Right ventricle myocardium superior (tissue), 1 donor: ENCODE measurements around the gene PSMB10. TPM values are rescaled to one million over a fixed set of nuclear protein-coding genes. Genes with fewer than 3 reads are reported as not detected.
"Not testable (repeated sequence)": the region's sequence is repeated elsewhere in the genome, so short reads cannot be mapped to it uniquely, and the experiment has no call there.

Source experiments
- ATAC-seq: fragments of 200-7000 bp; cut with Tn5 transposase; one replicate; pipeline ENCODE4 v1.9.1; 2020; ENCODE audit warnings: mild to moderate bottlenecking; ENCODE audit not compliant: poor library complexity
- DNase-seq: peaks from one replicate; pipeline ENCODE4 v3.0.0-alpha.2; 2020
- intact Hi-C: fragments of 100-400 bp; cut with DNase I; formaldehyde crosslinking; loops from one replicate; pipeline ENCODE4 v1.11.2; 2022
- long read RNA-seq: library from polyadenylated mRNA; unstranded; transcript quantifications from one replicate; pipeline ENCODE4 v2.0.0, GENCODE V29; 2021
- total RNA-seq: library from RNA; stranded (reverse); fragmentation: NEBNext Ultra II Directional; extraction: Animal tissue kit (Norgen Biotek cat#: 25700); gene quantifications from one replicate; pipeline ENCODE4 v1.2.1, GENCODE V29; 2021
- donor health status: DM: no; HTN: yes; CAD: no; lungs with severe emphysema.

Gene PSMB10
- 59.0 TPM for total RNA-seq
- long read RNA-seq, transcript PSMB10-203 (4 exons, 591 nt), result major isoform, 12 of 43 reads
- long read RNA-seq, transcript PSMB10-201 (8 exons, 1,218 nt), result minor isoform, 9 of 43 reads
- long read RNA-seq, partial matches to known transcripts, result 20 of 43 reads
- long read RNA-seq, other reads (novel, unspliced or antisense), result 2 of 43 reads

DNA sequence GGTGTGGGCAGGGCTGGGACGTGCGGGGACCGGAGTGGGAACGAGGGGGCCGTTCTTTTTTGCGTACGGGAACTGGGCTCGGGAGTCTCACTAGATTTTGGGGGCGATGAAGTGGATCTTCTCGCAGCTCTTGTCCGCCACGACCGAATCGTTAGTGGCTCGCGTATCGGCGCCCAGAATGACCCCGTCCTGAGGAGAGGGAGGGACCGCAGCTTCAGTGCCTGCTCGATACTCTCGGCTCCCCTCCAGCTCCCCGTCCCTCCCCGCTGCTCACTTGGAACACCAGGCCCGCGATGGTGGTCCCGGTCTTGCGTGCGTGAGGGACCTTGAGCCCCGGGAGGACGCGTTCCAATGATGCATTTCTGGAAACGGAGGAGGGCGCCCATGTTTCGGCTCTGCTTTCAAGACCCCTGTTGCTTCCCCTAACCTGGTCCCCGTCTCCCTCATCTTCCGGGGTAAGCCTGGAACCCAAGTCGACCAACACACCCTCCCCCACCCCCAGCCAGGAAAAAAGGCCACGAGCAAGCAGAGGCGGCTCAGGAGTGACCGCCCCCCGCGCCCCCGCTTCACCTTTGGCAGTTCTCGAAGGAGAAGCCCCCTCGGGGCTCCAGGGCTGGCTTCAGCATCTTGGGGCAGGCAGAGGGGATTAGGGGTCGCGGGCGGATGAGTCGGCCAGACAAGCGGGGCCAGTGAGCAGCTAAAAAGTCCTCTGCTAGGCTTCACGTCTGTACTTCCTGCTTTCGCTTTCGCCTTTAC is at the start of gene PSMB10:
TSS of gene PSMB10 (minus strand) at position 727 of the 756 bp plus-strand sequence. CDS start at position 626, 101 bp downstream.
- intact Hi-C loops, result no loop called here
- peak; percentile 68 for DNase-seq

DNA sequence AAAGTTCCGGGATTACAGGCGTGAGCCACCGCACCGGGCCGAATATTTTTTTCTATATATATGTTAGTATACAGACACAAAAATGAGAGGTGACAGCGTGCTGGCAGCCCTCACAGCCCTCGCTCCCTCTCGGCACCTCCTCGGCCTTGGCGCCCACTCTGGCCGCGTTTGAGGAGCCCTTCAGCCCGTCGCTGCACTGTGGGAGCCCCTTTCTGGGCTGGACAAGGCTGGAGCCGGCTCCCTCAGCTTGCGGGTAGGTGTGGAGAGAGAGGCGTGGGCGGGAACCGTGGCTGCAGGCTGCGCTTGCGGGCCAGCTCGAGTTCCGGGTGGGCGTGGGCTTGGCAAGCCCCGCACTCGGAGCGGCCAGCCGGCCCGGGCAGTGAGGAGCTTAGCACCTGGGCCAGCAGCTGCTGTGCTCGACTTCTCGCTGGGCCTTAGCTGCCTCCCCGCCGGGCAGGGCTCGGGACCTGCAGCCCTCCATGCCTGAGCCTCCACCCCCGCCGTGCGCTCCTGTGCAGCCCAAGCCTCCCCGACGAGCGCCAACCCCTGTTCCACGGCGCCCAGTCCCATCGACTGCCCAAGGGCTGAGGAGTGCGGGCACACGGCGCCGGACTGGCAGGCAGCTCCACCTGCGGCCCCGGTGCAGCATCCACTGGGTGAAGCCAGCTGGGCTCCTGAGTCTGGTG is 45.5 kb upstream of the PSMB10 start:
- intact Hi-C loops, result no loop called here
- ATAC-seq (no peak), DNase-seq (no peak)

More for the DNA sequence above, at the start of gene PSMB10:
- peak; percentile 34 for ATAC-seq

DNA sequence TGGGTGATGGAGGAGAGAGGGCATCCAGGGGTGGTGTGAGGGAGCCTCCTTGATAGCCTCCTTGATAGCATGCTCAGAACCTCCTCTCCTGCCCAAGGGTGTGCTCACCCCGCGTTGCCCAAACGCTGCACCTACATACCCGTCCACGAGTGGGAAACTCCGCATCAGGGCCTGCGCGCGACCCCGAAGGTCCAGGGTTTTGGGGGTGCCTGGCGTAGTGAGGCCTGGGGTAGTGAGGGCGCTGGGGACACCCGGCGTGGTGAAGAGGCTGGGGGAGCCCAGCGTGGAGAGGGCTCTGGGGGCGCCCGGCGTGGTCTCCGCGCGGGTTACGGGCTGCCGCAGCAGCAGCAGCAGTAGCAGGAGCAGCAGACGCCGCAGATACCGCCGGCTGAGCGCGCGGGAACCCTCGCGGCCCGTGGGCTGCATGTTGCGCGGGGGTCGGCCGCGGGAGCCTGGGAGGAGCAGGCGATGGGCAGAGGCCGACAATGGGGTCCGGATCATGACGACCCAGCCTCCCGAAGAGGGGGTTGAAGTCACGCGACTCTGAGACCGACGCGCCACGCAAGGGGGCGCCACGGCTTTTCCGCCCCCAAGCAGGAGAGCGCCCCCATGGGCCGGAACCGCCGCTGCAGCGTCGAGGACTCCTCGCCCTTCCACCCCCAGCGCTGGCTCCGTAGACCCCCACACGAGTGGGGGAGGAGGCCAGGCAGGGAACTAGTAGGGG is 43.5 kb upstream of the PSMB10 start, which contains the start of gene DPEP3:
TSS of gene DPEP3 (minus strand) at position 545 of the 724 bp plus-strand sequence. CDS start at position 426, 119 bp downstream.
- intact Hi-C loops, result no loop called here
- ATAC-seq, result no peak
- no peak for DNase-seq

DNA sequence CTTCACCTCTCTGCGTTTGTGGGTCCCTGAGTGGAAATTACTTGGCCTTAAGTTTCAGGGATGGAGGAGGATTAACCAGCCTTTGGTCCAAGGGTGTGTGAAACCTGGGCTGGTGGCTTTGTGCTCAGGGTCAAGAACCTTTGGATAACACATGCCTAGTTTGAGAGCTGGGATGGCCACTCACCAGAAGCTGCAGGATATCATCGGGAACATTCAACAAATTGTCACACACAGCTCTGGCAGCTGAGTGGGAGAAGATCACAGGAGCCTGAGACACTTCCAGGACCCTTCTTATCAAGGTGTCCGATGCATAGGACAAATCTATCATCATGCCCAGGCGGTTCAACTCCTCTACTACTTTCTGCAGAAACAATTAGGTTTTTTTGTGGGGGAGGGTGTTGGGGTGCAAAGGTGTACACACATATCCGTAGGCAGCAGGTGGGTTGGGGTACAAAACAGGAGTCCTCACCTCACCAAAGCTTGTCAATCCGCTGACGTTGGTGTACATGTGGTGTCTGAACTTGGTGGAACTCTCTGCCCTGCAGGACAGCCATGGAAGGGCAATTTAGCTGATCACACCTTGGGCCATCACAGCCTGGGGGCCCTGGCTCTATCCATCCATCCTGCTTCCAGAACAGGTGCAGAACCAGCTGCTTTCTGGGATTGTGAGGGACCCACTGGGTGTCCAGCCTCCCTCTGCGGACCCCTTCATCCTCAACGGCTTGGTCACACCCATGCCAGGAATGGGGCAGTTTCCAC is 41.0 kb upstream of the PSMB10 start:
- DNase-seq (no peak), ATAC-seq (peak; percentile 52)
- intact Hi-C loops, result no loop called here

DNA sequence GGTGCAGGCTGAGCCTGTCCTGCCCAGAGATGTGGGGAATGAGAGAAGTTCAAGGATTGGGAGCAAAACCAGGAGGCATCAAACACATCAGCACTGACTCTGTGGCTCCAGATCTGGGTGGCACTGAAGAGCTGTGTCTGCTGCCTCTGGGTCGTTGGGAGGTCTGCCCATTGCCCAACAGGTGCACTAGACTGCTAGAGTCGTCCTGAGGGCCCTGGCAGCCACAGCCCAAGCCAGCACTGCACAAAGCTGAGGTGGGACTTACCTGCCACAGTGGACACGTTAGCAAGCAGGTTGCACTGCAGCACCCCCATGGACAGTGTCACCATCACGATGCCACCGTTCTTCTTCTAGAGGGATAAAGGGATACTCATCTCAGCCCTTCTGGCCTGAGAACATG is 40.4 kb upstream of the PSMB10 start:
- ATAC-seq, result no peak
- no peak for DNase-seq
- intact Hi-C loops, result no loop called here

DNA sequence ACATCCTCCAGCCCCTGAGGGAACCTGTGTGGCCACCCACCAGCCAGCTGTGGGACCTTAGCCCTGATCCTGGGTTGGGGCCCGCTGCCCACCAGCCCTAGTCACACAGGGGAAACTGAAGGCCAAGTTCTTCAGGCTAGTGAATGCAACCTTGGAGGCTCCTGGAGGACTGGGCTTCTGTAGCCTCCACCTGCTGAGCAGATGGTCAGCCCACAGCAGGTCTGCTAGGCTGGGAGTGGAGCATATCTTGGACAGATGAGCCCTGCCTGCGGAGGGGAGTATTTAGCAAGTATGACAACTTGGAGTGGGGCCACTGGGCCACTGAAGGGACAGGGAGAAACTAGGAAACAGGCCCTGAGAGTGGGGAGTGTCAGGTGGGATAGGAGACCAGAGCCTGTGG is 39.6 kb upstream of the PSMB10 start:
- ATAC-seq (no peak), DNase-seq (no peak)
- intact Hi-C loops, result no loop called here

DNA sequence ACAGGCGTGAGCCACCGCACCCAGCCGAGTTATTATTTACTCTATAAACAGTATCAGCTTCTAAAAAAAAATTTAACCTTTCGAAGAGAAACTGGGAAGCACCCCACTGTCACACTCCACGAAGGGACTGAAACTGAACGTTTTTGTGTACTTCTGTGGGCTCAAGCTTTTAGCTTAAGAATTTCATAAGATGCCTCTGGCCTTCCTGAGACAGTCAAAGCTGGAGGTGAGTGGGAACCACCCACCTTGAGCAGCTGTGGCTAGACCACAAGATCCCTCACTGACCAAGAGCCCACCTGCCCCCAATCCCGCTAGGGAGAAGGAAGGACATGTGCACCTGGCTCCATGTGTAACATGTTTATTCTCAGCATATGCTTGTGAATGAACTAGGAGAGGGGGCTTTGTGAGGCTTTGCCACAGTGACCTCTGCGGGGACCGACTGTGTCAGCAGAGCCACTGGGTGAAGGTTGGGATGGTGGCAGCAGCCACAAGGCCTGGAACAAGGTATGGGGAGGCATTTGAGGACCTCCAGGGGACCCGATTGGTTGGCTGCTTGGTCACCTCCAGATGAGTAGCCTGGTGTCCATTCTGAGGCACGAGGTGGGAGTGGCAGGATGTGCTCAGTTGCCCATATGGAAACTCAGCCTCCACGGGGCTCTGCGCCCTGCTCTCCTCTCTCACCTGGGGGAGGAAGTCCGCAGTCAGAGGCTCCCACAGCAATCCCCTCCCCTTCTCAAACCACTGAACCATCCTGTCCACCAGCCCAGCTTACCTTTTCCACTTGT is 38.9 kb upstream of the PSMB10 start:
- intact Hi-C loops, result no loop called here
- DNase-seq (no peak), ATAC-seq (no peak)

DNA sequence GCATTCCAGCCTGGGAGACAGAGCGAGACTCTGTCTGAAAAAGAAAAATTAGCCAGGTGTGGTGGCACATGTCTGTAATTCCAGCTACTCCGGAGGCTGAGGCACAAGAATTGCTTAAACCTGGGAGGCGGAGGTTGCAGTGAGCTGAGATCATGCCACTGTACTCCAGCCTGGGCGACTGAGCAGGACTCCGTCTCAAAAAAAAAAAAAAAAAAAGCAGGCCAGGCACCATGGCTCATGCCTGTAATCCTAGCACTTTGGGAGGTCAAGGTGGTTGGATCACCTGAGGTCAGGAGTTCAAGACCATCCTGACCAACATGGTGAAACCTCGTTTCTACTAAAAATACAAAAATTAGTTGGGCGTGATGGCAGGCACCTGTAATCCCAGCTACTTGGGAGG is 35.6 kb upstream of the PSMB10 start:
- intact Hi-C loops, DNase-seq, ATAC-seq: not testable (repeated sequence)

DNA sequence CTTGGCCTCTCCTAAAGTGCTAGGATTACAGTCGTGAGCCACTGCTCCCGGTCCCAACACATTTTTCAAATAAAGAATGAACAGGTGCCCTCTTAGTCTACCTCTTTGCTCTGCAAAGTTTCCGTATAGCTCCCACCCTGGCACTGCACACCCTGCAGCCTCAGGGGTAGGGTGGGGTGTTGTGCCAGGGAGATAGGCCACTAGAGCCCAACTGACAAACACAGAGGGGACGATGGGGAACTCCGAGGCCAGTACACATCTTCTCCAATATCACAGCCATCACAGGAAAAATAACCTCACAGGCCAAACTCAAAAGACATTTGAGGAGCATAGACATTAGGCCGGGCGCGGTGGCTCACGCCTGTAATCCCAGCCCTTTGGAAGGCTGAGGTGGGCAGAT is 34.5 kb upstream of the PSMB10 start:
- intact Hi-C loops, result no loop called here
- DNase-seq (no peak), ATAC-seq (no peak)

DNA sequence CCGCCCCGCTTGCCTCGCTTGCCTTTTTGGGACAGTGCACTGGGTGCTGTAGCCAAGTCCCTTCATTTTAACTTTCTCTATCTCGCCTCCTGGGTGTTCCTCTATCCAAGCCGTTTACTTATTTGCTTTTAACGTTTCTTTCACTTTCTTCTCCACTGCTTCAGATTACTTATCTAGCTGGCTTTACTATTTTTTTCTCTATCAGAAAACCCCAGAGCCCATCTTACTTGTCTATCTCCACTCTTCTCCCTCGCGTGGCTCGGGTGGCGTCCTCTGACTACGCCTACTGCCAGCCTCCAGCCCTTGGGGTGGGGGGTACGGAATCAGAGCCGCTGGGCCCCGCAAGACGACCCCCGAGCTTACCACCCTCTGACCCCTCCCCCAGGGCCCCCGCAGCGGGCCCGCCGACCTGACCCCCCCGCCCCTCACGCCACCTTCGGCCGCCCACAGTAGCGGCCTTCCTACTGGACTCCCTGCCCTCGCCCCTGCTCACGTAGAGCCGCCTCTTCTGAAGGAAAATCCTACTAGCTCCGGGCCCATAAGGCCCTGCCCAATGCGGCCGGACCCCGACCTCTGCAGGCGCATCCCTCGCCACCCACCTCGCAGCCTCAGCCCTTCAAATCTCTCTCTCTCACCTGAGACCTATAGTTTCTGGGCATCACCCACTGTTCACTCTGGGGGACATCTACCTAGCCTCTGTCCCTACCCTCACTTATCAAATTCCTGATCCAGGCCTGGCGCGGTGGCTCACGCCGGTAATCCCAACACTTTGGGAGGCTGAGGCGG is 32.8 kb upstream of the PSMB10 start:
- DNase-seq (no peak), ATAC-seq (no peak)
- intact Hi-C loops, result no loop called here

DNA sequence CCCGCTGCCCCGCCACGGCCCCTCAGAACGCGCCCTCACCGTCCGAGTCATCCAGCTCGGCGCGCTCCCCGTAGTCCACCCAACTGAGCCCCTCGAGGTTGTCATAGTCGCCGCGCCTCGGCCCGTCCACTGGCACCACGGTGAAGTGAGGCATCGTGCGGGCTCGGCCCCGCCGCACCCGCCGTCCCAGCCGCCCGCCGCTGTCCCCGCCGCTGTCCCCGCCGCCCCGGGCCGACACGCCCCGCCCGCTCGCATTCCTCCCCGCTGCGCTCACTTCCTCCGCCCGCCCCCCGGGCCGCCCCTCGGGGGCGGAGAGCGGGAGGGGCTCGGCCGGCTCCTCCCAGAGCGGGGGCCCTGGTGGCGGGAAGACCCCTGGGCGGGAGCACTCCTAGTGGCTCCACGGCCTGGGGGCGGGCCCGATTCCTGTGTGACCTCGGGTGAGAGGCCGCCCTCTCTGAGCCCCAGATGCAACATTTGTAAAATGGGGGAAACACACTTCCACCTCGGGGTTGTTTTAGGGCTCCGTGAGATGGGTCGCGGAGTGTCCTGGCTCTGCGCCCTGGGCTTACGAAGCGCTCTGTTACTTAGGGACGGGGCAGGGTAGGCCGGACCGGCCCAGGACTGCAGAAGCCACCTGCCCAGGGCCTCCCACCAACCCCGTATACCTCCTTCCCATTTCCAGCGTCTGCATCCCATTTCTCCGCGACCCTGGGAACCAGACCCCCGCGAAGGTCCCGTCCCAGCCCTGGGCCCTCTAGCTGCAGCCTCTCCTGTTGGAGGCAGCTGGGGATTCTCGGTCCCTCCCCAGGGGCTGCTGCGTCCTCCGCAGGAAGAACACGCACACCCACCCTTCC is 32.0 kb upstream of the PSMB10 start, which contains the start of gene SLC12A4:
TSS of gene SLC12A4 (minus strand) at position 238 of the 854 bp plus-strand sequence. CDS start at position 154, 84 bp downstream.
- intact Hi-C loops, result no loop called here
- DNase-seq (peak; percentile 92), ATAC-seq (peak; percentile 91)

DNA sequence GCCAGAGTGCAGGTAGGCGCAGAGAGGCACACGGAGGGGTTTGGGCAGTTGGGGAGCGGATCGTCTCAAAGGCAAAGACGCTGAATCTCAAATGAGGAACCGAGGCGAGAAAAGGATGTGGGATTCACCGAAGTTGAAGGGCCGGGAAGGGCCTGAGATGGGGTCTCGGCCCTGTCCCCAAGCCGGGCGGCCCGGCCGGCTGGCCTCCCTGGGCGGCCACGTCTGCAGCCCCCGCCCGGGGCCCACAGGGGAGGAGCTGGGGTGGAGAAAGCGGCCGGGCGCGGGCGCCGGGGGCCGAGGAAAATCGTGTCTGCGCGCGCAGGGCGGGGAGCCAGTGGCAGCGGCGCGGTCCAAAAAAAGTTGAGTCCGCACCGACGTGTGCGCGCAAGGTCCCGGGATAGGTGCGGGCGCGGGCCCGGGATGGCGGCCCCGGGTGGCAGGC is 31.3 kb upstream of the PSMB10 start:
- ATAC-seq (peak; percentile 42), DNase-seq (peak; percentile 76)
- intact Hi-C loops, result no loop called here

DNA sequence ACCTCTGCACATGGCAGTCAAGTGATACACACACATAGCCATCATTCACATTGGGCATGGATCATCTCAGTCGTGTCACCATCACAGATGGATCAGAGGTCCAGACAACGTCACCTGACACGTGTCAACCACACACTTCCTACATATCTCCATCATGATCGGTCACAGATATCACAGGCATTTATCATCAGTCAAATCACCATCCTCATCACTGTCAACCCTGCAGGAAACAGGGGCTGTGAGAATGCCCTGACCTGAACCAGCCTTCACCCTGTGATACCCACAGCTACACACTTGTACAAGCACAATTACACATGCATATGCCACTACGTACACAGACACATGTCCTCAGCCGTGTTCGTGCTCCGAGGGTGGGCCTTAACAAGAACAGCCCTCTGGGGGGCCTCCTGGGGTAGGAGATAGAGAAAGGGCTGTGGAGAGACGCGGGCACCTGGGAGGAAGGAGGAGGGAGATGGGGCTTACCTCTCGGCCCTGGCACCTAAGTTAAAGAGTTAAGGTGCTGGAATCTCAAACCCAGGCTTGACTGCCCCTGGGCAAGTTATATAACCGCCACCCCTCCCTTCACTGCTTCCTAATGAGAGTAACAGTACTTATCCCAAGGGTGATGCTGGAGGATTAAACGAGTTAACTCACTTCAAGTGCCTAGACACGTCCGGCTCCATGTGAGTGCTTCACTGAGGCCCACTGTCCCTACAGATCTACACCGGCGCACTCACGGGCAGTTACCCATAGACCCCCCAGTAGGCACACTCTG is 30.7 kb upstream of the PSMB10 start:
- no peak for DNase-seq
- peak; percentile 1 for ATAC-seq
- intact Hi-C loops, result no loop called here

DNA sequence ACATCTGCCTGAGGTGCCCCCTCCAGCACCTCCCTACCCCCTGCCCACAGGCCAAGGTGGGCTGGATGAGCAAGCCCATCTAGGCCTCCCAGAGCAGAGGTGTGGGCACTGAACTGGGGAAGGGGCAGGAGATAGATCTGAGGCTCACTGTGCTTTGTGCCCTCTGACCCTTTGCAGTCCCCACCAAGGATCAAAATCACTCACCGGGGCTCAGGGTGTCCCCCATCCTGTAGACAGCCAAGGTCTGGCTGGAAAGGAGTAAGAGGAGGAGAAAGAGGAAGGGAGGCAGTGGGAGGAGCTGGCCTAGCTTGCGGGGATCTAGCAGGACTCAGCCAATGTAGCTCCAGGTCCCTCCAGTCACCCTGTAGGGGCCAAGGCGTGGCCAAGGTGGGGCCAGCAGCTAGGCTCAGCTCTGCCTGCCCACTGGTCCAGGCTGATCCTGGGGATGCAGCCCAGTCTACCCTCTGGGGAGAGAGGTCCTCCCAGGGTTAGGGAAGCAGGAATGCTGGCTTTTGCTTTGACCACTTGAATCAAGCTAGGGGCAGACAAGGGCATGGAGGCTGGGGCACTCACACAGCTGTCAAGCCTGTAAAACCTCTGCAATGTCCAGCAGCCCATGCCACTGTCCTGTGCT is 30.0 kb upstream of the PSMB10 start:
- no peak for ATAC-seq
- no peak for DNase-seq
- intact Hi-C loops, result no loop called here
